ENCODE data around the gene RGP1. TPM values are rescaled to one million over a fixed set of nuclear protein-coding genes. Genes with fewer than 3 reads are reported as not detected.

Gene RGP1
- total RNA-seq, 4 donors from 2014 or later, result 12.7 to 19.2 (median 17.5) TPM

DNA sequence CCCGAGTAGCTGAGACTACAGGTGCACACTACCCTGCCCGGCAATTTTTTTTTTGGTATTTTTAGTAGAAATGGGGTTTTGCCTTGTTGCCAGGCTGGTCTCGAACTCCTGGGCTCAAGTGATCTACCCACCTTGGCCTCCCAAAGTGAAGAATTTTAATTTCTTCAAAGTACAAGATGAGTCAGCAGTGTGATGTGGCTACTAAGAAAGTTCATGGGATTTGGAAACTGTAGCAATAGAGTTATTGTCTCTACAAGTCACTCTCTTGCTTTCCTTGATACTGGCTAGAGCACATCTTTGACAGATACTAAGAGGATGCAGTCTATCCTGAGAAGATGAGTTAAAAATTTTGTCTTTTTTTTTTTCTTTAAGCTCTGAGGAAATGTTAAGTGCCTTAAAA lies 15.0 kb upstream of the RGP1 start:
- no peak for DNase-seq (ENCODE audit: low spot score)
- ATAC-seq (ENCODE audit: low FRiP score), result no peak
- TF ChIP-seq, protein P1, sequence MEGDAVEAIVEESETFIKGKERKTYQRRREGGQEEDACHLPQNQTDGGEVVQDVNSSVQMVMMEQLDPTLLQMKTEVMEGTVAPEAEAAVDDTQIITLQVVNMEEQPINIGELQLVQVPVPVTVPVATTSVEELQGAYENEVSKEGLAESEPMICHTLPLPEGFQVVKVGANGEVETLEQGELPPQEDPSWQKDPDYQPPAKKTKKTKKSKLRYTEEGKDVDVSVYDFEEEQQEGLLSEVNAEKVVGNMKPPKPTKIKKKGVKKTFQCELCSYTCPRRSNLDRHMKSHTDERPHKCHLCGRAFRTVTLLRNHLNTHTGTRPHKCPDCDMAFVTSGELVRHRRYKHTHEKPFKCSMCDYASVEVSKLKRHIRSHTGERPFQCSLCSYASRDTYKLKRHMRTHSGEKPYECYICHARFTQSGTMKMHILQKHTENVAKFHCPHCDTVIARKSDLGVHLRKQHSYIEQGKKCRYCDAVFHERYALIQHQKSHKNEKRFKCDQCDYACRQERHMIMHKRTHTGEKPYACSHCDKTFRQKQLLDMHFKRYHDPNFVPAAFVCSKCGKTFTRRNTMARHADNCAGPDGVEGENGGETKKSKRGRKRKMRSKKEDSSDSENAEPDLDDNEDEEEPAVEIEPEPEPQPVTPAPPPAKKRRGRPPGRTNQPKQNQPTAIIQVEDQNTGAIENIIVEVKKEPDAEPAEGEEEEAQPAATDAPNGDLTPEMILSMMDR (IDR thresholded peaks at IDR 0.05), result no peak

DNA sequence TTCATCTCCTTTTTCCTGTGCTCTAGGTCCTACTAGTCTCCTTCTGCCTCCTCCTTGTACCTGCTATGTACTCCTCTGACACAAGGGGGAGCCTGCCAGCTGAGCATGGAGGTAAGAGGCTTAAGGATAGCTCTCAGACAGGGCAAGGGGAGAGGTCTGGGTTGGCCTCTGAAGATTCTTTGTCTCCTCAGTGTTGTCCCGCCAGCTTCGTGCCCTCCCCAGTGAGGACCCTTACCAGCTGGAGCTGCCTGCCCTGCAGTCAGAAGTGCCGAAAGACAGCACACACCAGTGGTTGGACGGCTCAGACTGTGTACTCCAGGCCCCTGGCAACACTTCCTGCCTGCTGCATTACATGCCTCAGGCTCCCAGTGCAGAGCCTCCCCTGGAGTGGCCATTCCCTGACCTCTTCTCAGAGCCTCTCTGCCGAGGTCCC lies 12.9 kb upstream of the RGP1 start:
- ATAC-seq (ENCODE audit: low FRiP score), result no peak
- no peak for DNase-seq (ENCODE audit: low spot score)
- TF ChIP-seq, protein P1 (IDR thresholded peaks at IDR 0.05), result peak in 1 of 3 donors; percentile 13

DNA sequence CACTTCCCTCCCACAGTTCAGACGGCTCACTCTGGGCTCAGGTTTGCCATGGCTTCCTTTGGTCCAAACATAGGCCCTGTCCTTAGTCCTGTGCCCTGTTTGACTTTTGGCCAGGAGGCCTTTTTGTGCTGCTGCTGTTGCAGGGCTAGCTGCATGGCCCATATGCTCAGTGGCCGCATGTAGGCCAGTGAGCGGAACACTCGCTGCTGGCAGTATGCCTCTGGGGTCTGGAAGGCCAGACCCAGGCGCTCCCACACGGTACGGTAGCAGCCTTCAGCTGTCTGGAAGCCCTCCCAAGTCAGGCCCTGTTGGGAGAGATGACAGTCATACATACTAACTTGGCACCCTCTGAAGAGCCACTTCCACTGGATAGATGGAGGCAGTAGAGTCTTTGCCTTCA lies 11.9 kb upstream of the RGP1 start:
- ATAC-seq (ENCODE audit: low FRiP score) (no peak), DNase-seq (ENCODE audit: low spot score) (no peak)
- TF ChIP-seq, protein P1 (IDR thresholded peaks at IDR 0.05), result no peak

DNA sequence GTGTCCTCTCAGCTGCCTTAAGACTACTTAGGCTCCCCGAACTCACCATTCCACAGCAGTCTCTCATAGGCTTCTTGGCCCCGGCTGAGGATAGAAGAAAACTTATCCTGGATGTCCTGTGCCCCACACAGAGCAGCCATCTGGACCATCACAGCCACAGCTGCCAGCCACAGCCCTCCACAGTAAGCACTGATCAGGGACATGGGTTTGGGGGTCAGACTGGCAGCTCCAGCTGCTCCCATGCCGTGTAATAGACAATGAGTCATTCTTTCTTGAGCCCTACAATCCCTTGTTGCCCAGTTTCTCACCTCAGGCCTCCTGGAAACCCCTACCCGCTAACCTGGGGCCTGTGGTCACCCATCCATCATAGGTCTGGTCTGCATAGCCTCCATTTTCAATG lies 10.9 kb upstream of the RGP1 start:
- ATAC-seq (ENCODE audit: low FRiP score) (no peak), DNase-seq (ENCODE audit: low spot score) (no peak)
- TF ChIP-seq, protein P1 (IDR thresholded peaks at IDR 0.05), result no peak

DNA sequence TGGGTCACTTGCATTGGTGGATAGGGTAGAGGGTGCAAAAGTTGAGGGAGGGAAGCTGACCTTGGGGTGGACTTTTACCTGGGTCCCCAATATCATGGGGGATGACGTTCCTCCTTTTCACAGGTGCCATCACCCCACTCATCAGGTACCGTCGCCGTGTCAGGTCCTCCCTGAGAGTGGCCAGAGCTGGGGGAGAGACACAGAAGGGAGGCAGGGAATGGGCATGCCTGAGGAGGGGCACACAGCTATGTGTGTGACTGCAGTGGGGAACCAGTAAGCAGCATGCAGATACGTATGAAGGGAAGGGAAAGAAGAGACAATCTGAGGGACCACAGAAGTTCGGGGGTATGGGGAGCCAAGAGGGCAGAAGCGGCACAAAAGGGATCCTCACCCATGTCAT lies 10.2 kb upstream of the RGP1 start:
- ATAC-seq (ENCODE audit: low FRiP score), result no peak
- no peak for DNase-seq (ENCODE audit: low spot score)
- TF ChIP-seq, protein P1 (IDR thresholded peaks at IDR 0.05), result no peak

DNA sequence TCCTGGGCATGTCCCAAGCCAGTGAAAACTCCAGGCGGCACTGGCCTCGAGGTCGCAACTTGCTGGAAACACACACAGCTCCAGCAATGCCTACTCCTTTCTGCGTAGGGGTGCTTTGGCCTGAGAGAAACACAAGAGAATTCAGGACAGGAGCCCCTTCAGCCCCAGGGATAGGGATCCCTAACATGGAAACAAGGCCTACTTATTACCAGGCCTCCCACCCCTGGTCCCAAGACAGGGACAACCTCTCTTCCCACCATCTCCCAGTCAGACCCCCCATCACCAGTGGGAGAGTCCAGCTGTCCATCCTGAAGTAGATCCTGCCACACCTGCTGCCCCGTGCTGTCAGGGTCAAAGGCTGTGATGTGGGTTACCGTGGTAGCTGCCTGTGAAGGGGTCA lies 8.8 kb upstream of the RGP1 start:
- TF ChIP-seq, protein P1 (IDR thresholded peaks at IDR 0.05), result no peak
- no peak for DNase-seq (ENCODE audit: low spot score)
- no peak for ATAC-seq (ENCODE audit: low FRiP score)

DNA sequence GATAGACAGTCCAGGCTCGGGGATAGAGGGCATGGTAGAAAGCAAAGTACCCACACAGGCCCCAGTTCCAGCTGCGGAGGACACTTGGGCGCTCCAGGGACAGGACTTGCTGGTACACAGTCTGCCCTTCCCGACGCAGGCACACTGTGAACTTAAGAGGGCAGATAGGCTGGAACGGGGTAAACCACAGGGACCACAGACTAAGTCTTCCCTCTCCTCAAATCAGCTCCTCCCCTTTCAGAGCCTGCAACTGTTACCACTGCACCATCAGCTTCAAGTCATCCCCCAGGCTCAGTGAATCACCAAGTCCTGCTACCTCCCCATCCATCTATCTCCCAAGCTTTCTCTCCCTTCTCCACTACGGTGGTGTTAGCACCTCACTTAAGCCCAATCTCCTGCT lies 7.3 kb upstream of the RGP1 start:
- ATAC-seq (ENCODE audit: low FRiP score) (no peak), DNase-seq (ENCODE audit: low spot score) (no peak)
- TF ChIP-seq, protein P1 (IDR thresholded peaks at IDR 0.05), result no peak
